Measurements from ENCODE around the gene QSOX1. TPM values are rescaled to one million over a fixed set of nuclear protein-coding genes. Genes with fewer than 3 reads are reported as not detected.

Gene QSOX1
- total RNA-seq, 1 experiment from 2014 or later, result 192 TPM

DNA sequence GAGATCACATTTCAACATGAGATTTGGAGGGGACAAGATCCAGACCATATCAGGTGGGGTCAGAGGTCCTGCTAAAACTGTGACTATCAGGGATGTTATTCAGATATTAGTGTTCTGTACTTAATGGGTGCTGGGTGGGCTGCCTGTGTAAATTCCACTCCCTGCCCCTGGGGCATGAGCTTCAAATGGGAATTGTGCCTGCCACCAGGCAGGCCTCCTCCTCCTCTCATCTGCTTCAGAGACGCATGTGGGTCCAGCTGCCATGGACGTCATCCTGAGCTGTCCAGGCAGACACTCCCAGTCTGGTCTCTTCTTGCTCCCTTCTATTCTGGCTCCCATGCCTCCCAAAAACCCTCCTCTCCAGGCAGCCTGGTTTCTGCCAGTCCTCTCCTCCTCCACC lies 10.4 kb downstream of the QSOX1 start:
- H3K9me3 ChIP-seq (ENCODE audit: low read length), result no peaks in the 10 kb centered on the region
- intact Hi-C loops (cut with micrococcal nuclease), result no loop called here
- H3K4me3 ChIP-seq (ENCODE audit: low read length), result no peak overlapping the region
- H4K20me1 ChIP-seq (ENCODE audit: low read length), result peaks cover 42% of the 10 kb centered on the region
- no peaks in the 10 kb centered on the region for H3K9me2 ChIP-seq (replicated peaks; ENCODE audit: low read length)
- TF ChIP-seq CTCF (conservative IDR thresholded peaks at IDR 0.05; ENCODE audit: low read depth, low read length), result no peak
- TF ChIP-seq EZH2 (IDR thresholded peaks at IDR 0.05; ENCODE audit: low read length, unreplicated experiment), result no peak
- no peak for TF ChIP-seq EZH2phosphoT487 (IDR thresholded peaks at IDR 0.05; ENCODE audit: borderline replicate concordance, low read length)
- H3K79me2 ChIP-seq (ENCODE audit: low read length), result peaks cover 87% of the 10 kb centered on the region
- H3K4me2 ChIP-seq (ENCODE audit: low read length), result no peak overlapping the region
- no peak overlapping the region for H3K27ac ChIP-seq (ENCODE audit: low read length)
- H3K36me3 ChIP-seq (ENCODE audit: low read depth, low read length), result peaks cover 32% of the 10 kb centered on the region
- no TSS peak for BruUV-seq (replicated peaks)
- peaks cover 41% of the 10 kb centered on the region for H3K4me1 ChIP-seq (ENCODE audit: insufficient read depth, low read length)
- ChIA-PET CTCF (no interaction called here), POLR2A (ENCODE audit: unreplicated experiment) (no interaction called here)
- DNase-seq, result no peak
- H3K27me3 ChIP-seq (ENCODE audit: low read length), result no peaks in the 10 kb centered on the region
- no peak overlapping the region for H2AFZ ChIP-seq (ENCODE audit: low read length)
- no peaks in the 10 kb centered on the region for H3F3A ChIP-seq (ENCODE audit: low read length, unreplicated experiment)
- no peak for ATAC-seq
- H3K9ac ChIP-seq (ENCODE audit: low read length), result no peak overlapping the region

GRCh38 chr1:180165509-180166435 lies 11.1 kb downstream of the QSOX1 start:
- intact Hi-C loops (cut with micrococcal nuclease), result no loop called here
- no peak overlapping the region for H3K27ac ChIP-seq (ENCODE audit: low read length)
- TF ChIP-seq EZH2 (IDR thresholded peaks at IDR 0.05; ENCODE audit: low read length, unreplicated experiment) (no peak), CTCF (conservative IDR thresholded peaks at IDR 0.05; ENCODE audit: low read depth, low read length) (no peak), EZH2phosphoT487 (IDR thresholded peaks at IDR 0.05; ENCODE audit: borderline replicate concordance, low read length) (no peak)
- peaks cover 87% of the 10 kb centered on the region for H3K79me2 ChIP-seq (ENCODE audit: low read length)
- ChIA-PET POLR2A (ENCODE audit: unreplicated experiment) (no interaction called here), CTCF (no interaction called here)
- H3K4me2 ChIP-seq (ENCODE audit: low read length), result no peak overlapping the region
- H3K9ac ChIP-seq (ENCODE audit: low read length), result no peak overlapping the region
- H3K4me1 ChIP-seq (ENCODE audit: insufficient read depth, low read length), result peaks cover 45% of the 10 kb centered on the region
- no peak for ATAC-seq
- H3K27me3 ChIP-seq (ENCODE audit: low read length), result no peaks in the 10 kb centered on the region
- H3F3A ChIP-seq (ENCODE audit: low read length, unreplicated experiment), result no peaks in the 10 kb centered on the region
- BruUV-seq (replicated peaks), result no TSS peak
- H4K20me1 ChIP-seq (ENCODE audit: low read length), result peaks cover 35% of the 10 kb centered on the region
- no peak overlapping the region for H3K4me3 ChIP-seq (ENCODE audit: low read length)
- peaks cover 25% of the 10 kb centered on the region for H3K36me3 ChIP-seq (ENCODE audit: low read depth, low read length)
- no peak overlapping the region for H2AFZ ChIP-seq (ENCODE audit: low read length)
- H3K9me3 ChIP-seq (ENCODE audit: low read length), result no peaks in the 10 kb centered on the region
- no peak for DNase-seq
- H3K9me2 ChIP-seq (replicated peaks; ENCODE audit: low read length), result no peaks in the 10 kb centered on the region

DNA sequence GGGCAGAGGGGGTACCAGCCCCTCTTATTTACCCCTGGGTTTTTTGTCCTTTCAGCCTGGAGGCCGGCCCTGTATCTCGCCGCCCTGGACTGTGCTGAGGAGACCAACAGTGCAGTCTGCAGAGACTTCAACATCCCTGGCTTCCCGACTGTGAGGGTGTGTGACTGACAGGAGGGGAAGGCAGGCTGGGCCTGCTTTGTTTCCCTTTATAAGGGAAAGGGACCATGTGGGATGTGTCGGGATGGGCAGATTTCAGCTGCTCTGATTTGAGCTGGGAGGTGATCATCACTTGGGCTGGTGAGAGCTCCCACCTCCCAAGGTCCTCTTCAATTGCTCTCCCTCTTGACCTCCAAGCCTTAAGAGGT lies 11.7 kb downstream of the QSOX1 start:
- Histone ChIP-seq H3K4me2 (ENCODE audit: low read length) (no peak overlapping the region), H3F3A (ENCODE audit: low read length, unreplicated experiment) (no peaks in the 10 kb centered on the region), H2AFZ (ENCODE audit: low read length) (no peak overlapping the region), H3K4me3 (ENCODE audit: low read length) (no peak overlapping the region), H3K36me3 (ENCODE audit: low read depth, low read length) (peaks cover 24% of the 10 kb centered on the region), H3K9ac (ENCODE audit: low read length) (no peak overlapping the region), H3K27me3 (ENCODE audit: low read length) (no peaks in the 10 kb centered on the region), H4K20me1 (ENCODE audit: low read length) (peaks cover 31% of the 10 kb centered on the region), H3K79me2 (ENCODE audit: low read length) (peaks cover 87% of the 10 kb centered on the region), H3K9me2 (replicated peaks; ENCODE audit: low read length) (no peaks in the 10 kb centered on the region), H3K4me1 (ENCODE audit: insufficient read depth, low read length) (peaks cover 51% of the 10 kb centered on the region), H3K27ac (ENCODE audit: low read length) (peak overlapping the region; percentile 73; the same call in 1 of the 2 replicates), H3K9me3 (ENCODE audit: low read length) (no peaks in the 10 kb centered on the region)
- no peak for ATAC-seq
- intact Hi-C loops (cut with micrococcal nuclease), result no loop called here
- no TSS peak for BruUV-seq (replicated peaks)
- ChIA-PET CTCF (no interaction called here), POLR2A (ENCODE audit: unreplicated experiment) (interaction anchor here (0.6 kb wide), 1 partner anchor 1523 kb away, joined by 4 read pairs; no protein-coding TSS in a partner anchor)
- TF ChIP-seq CTCF (conservative IDR thresholded peaks at IDR 0.05; ENCODE audit: low read depth, low read length), result no peak
- no peak for TF ChIP-seq EZH2 (IDR thresholded peaks at IDR 0.05; ENCODE audit: low read length, unreplicated experiment)
- TF ChIP-seq EZH2phosphoT487 (IDR thresholded peaks at IDR 0.05; ENCODE audit: borderline replicate concordance, low read length), result no peak
- no peak for DNase-seq

Data from PC-3 (cell line).